DND-41 (cell line): ENCODE data around the gene ANTXR2.
"Not testable (repeated sequence)": the region's sequence is repeated elsewhere in the genome, so short reads cannot be mapped to it uniquely, and the experiment has no call there.

Experiments
- ATAC-seq: fragments of 200-7000 bp; cut with Tn5 transposase; 3 replicates; pipeline ENCODE4 v1.9.1; 2021; ENCODE audit warnings: low read depth; ENCODE audit not compliant: insufficient read depth
- DNase-seq: peaks from one replicate; pipeline ENCODE4 v3.0.0-alpha.2; 2020
- H2AFZ ChIP-seq: 2 replicates; pipeline ENCODE4 v1.6.0; 2012; ENCODE audit warnings: low read depth, low read length
- H3K27ac ChIP-seq: 2 replicates; pipeline ENCODE4 v1.5.1; 2012; ENCODE audit warnings: low read length, inconsistent platforms
- H3K27me3 ChIP-seq: fragments of 200-600 bp; sonication (generic); 2 replicates; pipeline ENCODE4 v1.6.0; 2012; ENCODE audit warnings: low read length, mild to moderate bottlenecking, inconsistent platforms; ENCODE audit not compliant: insufficient read depth, poor library complexity
- H3K36me3 ChIP-seq: 2 replicates; pipeline ENCODE4 v1.5.1; 2012; ENCODE audit warnings: low read length, inconsistent platforms; ENCODE audit not compliant: insufficient read depth
- H3K4me1 ChIP-seq: 2 replicates; pipeline ENCODE4 v1.5.1; 2012; ENCODE audit warnings: mild to moderate bottlenecking, low read length; ENCODE audit not compliant: insufficient read depth
- H3K4me2 ChIP-seq: 2 replicates; pipeline ENCODE4 v1.6.0; 2012; ENCODE audit warnings: mild to moderate bottlenecking, moderate library complexity, low read length, inconsistent platforms; ENCODE audit not compliant: insufficient read depth
- H3K4me3 ChIP-seq, 2 experiments: fragments of 200-600 bp in 1 of 2; shearing (Covaris generic) in 1 of 2; 2 replicates each; pipeline ENCODE4 v1.5.1; 2012 to 2016; ENCODE audit warnings: inconsistent platforms in 2 of 2, low read length in 2 of 2, mild to moderate bottlenecking in 2 of 2, low read depth in 1 of 2, moderate library complexity in 1 of 2
- H3K79me2 ChIP-seq: 2 replicates; pipeline ENCODE4 v1.6.0; 2012; ENCODE audit warnings: low read length, inconsistent platforms; ENCODE audit not compliant: insufficient read depth
- H3K9ac ChIP-seq: 2 replicates; pipeline ENCODE4 v1.6.0; 2012; ENCODE audit warnings: low read depth, mild to moderate bottlenecking, inconsistent platforms, low read length, moderate library complexity
- H3K9me3 ChIP-seq: 2 replicates; pipeline ENCODE4 v1.5.1; 2012; ENCODE audit warnings: low read length, moderate library complexity, mild to moderate bottlenecking, inconsistent platforms; ENCODE audit not compliant: insufficient read depth, severe bottlenecking
- H4K20me1 ChIP-seq: 2 replicates; pipeline ENCODE4 v1.6.0; 2012; ENCODE audit warnings: low read length; ENCODE audit not compliant: insufficient read depth
- EZH2 ChIP-seq: IDR thresholded peaks from 3 replicates; pipeline ENCODE4 v1.6.1; 2012; ENCODE audit warnings: borderline replicate concordance, low read depth, mild to moderate bottlenecking, moderate library complexity, low read length, inconsistent platforms; ENCODE audit not compliant: severe bottlenecking
- TF ChIP-seq, protein P1 (sequence below): IDR thresholded peaks from 2 replicates; pipeline ENCODE4 v1.5.1; 2012; ENCODE audit warnings: borderline replicate concordance, low read length, moderate library complexity, mild to moderate bottlenecking; ENCODE audit not compliant: poor library complexity, severe bottlenecking; ENCODE audit errors: extremely low read depth

ANTXR2 gene

DNA sequence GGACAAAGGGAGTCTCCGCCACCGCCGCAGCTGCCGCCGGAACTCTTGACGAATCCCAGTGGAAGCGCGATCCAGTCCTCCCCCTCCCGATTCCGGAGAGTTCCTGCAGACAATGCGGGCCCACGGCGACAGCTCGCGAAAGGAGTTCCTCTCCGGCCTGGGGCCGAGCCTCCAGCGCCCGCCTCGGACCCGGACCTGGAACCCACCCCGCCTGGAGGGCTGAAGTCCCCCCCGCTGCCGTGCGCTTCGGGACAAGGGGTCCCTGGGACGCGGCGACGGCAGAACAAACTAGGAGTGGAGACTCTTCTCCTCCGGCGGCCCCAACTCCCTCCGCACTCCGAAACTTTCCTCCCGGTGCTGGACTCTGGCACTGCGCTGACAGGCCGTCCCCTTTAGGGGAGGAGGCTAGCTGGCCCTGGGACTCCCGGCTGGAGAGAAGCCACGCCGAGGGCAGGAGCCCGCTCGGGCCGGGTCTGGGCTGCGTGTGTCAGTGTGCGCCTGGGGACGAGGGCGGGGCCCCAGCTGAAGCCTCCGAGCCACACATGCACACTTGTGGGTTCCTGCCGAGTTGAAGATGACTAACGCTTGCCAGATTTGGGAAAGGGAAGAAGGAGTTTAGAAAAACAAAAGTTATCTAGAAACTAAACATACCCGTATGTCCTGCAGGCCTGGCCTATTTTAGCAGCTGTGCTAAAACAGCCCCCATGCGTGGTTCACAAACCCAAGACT is at the start of gene ANTXR2:
Gene ANTXR2, minus strand, starts transcription at position 486 of the 729 bp plus-strand sequence. CDS start 669 bp downstream, outside the sequence.
- Histone ChIP-seq H3K27me3 (no peaks in the 10 kb centered on the region), H3K4me1 (peaks cover 55% of the 10 kb centered on the region), H3K4me3 (peak within 1 kb of the TSS; percentile 50 to 72), H3K4me2 (peak within 1 kb of the TSS; percentile 64), H2AFZ (peak within 1 kb of the TSS; percentile 76), H3K79me2 (peaks cover 56% of the 10 kb centered on the region), H3K9me3 (no peaks in the 10 kb centered on the region), H4K20me1 (no peaks in the 10 kb centered on the region), H3K27ac (peak within 1 kb of the TSS; percentile 89), H3K36me3 (peaks cover 27% of the 10 kb centered on the region), H3K9ac (peak within 1 kb of the TSS; percentile 93)
- peak; percentile 82 for DNase-seq
- TF ChIP-seq, protein P1, sequence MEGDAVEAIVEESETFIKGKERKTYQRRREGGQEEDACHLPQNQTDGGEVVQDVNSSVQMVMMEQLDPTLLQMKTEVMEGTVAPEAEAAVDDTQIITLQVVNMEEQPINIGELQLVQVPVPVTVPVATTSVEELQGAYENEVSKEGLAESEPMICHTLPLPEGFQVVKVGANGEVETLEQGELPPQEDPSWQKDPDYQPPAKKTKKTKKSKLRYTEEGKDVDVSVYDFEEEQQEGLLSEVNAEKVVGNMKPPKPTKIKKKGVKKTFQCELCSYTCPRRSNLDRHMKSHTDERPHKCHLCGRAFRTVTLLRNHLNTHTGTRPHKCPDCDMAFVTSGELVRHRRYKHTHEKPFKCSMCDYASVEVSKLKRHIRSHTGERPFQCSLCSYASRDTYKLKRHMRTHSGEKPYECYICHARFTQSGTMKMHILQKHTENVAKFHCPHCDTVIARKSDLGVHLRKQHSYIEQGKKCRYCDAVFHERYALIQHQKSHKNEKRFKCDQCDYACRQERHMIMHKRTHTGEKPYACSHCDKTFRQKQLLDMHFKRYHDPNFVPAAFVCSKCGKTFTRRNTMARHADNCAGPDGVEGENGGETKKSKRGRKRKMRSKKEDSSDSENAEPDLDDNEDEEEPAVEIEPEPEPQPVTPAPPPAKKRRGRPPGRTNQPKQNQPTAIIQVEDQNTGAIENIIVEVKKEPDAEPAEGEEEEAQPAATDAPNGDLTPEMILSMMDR: no peak
- TF ChIP-seq EZH2: no peak
- ATAC-seq: peak; percentile 80

DNA sequence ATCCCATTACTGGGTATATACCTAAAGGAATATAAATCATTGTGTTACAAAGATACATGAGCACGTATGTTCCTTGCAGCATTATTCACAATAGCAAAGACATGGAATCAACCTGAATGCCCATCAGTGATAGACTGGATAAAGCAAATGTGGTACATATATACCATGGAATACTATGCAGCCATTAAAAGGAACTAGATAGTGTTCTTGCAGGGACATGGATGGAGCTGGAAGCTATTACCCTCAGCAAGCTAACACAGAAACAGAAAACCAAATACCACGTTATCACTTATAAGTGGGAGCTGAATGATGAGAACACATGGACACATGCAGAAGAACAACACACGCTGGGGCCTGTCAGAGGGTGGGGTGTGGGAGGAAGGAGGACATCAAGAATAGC is 48.8 kb upstream of the ANTXR2 start:
- H3K4me3 ChIP-seq, H3K9me3 ChIP-seq: not testable (repeated sequence)

DNA sequence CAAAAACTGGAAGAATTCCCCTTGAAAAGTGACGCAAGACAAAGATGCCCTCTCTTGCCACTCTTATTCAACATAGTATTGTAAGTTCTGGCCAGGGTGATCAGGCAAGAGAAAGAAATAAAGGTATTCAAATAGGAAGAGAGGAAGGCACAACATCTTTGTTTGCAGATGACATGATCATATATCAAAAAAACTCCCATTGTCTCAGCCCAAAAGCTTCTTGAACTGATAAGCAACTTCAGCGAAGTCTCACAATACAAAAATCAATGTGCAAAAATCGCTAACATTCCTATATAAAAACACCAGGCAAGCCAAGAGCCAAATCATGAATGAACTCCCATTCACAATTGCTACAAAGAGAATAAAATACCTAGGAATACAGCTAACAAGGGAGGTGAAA is 46.6 kb upstream of the ANTXR2 start:
- ATAC-seq, H3K27me3 ChIP-seq, H3K79me2 ChIP-seq, H2AFZ ChIP-seq, H3K27ac ChIP-seq, H4K20me1 ChIP-seq, H3K9me3 ChIP-seq, H3K4me2 ChIP-seq, H3K4me3 ChIP-seq, DNase-seq, H3K9ac ChIP-seq, H3K36me3 ChIP-seq: not testable (repeated sequence)
- H3K4me1 ChIP-seq: peaks cover 11% of the 10 kb centered on the region

More for the DNA sequence above, 48.8 kb upstream of the ANTXR2 start:
- peaks cover 33% of the 10 kb centered on the region for H3K4me1 ChIP-seq
- ATAC-seq, H3K4me2 ChIP-seq, H3K36me3 ChIP-seq, H4K20me1 ChIP-seq, DNase-seq, H3K27ac ChIP-seq, H3K9ac ChIP-seq, H3K27me3 ChIP-seq, H2AFZ ChIP-seq, H3K79me2 ChIP-seq: not testable (repeated sequence)

DNA sequence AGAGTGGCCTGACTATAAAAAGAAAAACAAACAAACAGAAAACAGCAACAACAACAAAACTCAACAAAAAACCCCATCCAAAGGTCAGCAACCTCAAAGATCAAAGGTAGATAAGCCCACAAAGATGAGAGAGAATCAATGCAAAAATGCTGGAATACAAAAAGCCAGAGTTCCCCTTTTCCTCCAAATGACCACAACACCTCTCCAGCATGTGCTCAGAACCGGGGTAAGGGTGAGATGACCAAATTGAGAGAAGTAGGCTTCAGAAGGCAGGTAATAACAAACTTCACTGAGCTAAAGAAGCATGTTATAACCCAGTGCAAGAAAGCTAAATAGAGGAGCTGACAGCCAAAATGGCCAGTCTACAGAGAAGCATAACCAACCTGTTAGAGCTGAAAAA is 43.5 kb upstream of the ANTXR2 start:
- Histone ChIP-seq H3K36me3 (no peaks in the 10 kb centered on the region), H3K79me2 (no peaks in the 10 kb centered on the region), H3K27me3 (no peaks in the 10 kb centered on the region), H3K9me3 (no peaks in the 10 kb centered on the region), H3K4me3 (no peak overlapping the region), H3K9ac (no peak overlapping the region), H3K4me1 (no peaks in the 10 kb centered on the region), H3K27ac (no peak overlapping the region), H4K20me1 (no peaks in the 10 kb centered on the region), H2AFZ (no peak overlapping the region), H3K4me2 (no peak overlapping the region)
- TF ChIP-seq, protein P1: no peak
- TF ChIP-seq EZH2: no peak
- ATAC-seq (no peak), DNase-seq (no peak)
